AG10803 (cell line): ENCODE measurements around the gene ZNF135.

Source experiments
- DNase-seq: peaks from one replicate; pipeline ENCODE4 v3.0.0; 2010; ENCODE audit warnings: low read depth
- H3K4me3 ChIP-seq: 2 replicates; pipeline ENCODE4 v1.5.1; 2011; ENCODE audit warnings: mild to moderate bottlenecking, low read length, control low read depth
- TF ChIP-seq, protein P1 (sequence below): conservative IDR thresholded peaks from 2 replicates; pipeline ENCODE4 v1.5.1; 2011; ENCODE audit warnings: mild to moderate bottlenecking, low read length, control low read depth, inconsistent platforms

The ZNF135 gene

DNA sequence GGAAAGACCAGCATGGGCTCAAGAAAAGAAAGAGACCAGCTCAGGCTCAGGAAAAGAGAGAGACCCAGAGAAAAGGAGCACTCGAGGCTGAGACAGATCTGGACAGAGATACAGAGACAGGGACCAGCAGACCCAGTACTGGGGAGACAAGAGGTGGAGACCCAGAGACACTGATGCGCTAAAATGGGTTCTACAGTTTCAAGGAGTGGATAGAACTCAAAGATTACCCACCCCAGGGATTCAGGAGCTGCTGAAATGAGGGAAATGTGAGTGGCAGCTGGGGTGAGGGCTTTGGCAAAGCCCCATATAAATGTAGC, 39.6 kb downstream of the ZNF135 start:
- TF ChIP-seq, protein P1, sequence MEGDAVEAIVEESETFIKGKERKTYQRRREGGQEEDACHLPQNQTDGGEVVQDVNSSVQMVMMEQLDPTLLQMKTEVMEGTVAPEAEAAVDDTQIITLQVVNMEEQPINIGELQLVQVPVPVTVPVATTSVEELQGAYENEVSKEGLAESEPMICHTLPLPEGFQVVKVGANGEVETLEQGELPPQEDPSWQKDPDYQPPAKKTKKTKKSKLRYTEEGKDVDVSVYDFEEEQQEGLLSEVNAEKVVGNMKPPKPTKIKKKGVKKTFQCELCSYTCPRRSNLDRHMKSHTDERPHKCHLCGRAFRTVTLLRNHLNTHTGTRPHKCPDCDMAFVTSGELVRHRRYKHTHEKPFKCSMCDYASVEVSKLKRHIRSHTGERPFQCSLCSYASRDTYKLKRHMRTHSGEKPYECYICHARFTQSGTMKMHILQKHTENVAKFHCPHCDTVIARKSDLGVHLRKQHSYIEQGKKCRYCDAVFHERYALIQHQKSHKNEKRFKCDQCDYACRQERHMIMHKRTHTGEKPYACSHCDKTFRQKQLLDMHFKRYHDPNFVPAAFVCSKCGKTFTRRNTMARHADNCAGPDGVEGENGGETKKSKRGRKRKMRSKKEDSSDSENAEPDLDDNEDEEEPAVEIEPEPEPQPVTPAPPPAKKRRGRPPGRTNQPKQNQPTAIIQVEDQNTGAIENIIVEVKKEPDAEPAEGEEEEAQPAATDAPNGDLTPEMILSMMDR = no peak
- no peak for DNase-seq
- H3K4me3 ChIP-seq = peak overlapping the region; percentile 79

DNA sequence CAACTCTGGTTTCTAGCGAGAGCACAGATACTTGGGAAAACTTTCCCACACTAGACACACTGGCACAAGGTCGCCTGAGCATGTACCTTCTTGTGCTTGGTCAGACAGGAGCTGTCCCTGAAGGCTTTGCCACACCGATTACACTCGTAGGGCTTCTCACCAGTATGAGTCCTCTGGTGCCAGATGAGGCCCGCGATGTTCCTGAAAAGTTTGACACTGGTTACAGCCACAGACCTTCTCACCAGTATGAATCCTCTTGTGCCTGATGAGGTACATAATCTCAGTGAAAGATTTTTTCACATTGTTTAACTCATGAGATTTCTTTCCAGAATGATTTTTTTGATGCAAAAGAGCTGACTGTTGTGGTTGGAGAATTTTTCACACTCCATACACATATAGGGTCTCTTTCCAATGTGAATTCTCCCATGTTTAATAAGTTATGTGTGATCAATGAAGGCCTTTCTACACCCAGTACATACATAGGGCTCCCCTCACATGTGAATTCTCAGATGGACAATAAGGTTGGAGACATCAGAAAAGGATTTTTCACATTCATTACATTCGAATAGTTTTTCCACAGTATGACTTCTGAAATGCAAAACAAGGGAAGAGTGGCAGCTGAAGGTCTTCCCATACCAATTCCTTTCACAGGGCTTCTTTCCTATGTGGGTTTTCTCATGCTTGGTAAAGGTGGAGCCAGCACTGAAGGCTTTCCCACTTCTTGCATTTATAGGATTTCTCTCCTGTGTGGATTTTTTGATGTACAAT, 48.9 kb downstream of the ZNF135 start:
- no peak for DNase-seq
- TF ChIP-seq, protein P1 = no peak

DNA sequence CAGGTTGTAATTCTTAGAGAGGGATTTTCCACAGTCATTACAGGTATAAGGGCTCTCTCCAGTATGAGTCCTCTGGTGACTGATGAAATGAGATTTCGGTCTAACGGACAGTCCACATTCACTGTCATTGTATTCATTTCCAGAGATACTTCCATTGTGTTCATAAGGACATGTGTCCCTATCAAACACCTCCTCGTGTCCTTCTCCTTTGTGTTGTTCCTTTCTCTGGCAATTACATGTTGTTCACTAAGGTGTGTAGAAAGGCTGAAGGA, 49.4 kb downstream of the ZNF135 start:
- no peak overlapping the region for H3K4me3 ChIP-seq
- TF ChIP-seq, protein P1 = no peak
- DNase-seq = no peak

More for the DNA sequence above, 48.9 kb downstream of the ZNF135 start:
- no peak overlapping the region for H3K4me3 ChIP-seq

DNA sequence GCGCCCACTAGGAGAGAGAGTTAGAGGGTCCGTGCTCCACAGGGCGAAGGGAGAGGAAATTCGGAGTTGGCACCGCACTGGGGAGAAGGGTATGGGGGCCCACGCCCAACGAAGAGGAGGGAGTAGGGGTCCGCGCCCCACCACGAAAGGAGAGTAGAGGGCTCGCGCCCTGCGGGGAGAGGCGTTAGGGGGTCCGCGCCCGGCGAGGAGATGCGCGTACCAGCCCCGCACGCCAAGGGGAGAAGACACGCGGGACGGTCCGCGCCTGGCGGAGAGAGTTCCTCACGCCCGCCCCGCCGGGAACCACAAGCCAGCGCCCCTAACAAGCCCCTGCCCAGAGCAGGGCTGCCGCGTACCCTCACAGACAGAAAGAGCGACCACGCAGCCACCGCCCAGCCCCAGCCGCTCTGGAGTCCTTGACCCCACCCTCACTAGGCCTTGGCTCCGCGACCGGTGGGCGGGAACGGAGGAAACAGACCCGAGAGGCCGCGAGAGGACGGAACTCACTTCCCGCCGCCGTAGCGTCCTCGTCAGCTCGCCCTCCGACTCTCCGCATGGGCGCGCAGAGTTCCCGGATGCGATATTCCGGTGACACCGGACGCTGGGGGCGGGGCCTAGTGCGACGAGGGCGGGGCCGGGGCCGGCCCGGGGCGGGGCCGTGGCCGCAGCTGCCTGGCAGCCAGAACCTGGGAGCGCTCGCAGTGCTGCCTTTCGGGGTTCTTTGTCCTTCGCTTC, 58.9 kb downstream of the ZNF135 start:
- DNase-seq = no peak
- TF ChIP-seq, protein P1 = no peak
- no peak overlapping the region for H3K4me3 ChIP-seq

DNA sequence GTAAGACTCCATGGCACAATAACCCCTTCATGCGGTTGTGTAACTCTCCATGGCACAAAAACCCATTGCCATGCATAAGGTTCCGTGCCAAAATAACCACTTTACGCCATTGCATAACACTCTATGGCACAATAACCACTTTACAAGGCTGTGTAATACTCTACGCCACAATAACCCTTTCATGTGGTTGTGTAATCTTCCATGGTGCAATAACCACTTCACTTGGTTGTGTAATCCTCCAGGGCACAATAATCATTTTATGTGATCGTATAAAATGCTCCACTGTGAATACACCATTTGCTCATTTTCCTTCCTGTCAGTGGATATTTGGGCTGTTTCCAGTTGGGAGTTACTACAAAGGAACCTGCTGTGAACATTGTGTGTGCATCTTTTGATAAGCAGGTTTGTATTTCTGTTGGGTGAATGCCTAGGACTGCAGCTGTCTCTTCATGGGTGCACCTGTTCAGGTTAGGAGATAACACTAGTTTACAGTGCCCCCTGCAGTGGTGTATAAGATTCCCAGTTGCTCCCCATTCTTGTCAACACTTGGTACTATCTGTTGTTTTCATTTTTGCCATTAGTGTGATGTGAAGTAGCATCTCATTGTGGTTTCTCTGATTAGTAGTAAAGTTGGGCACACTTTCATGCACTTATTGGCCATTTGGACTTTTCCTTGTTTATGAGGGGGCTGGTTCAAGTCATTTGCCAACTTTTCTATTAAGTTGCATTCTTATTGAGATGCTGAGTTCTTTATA, 60.1 kb downstream of the ZNF135 start:
- TF ChIP-seq, protein P1 = no peak
- no peak overlapping the region for H3K4me3 ChIP-seq
- no peak for DNase-seq
